AG04450 (cell line): ENCODE measurements around the gene MEF2C. TPM values are rescaled to one million over a fixed set of nuclear protein-coding genes. Genes with fewer than 3 reads are reported as not detected.

ENCODE experiments used
- CTCF ChIA-PET: fragments of 300-600, 350-600 bp; formaldehyde crosslinking; extraction: SDS; loops from one replicate; lab custom pipeline; 2022; ENCODE audit warnings: antibody characterized with exemption, inconsistent platforms; lab: Charles Lee
- POLR2A ChIA-PET: fragments of 350-600 bp; formaldehyde crosslinking; extraction: SDS; loops from one replicate; lab custom pipeline; 2021; ENCODE audit warnings: antibody characterized with exemption, inconsistent platforms; lab: Yijun Ruan, JAX
- DNase-seq: peaks from one replicate; pipeline ENCODE4 v3.0.0-alpha.2; 2011; ENCODE audit warnings: low read depth, low spot score
- H3K27ac ChIP-seq: one replicate; pipeline ENCODE4 v1.5.1; 2012; ENCODE audit warnings: low read depth, low read length, control low read depth
- H3K27me3 ChIP-seq: one replicate; pipeline ENCODE4 v1.6.0; 2012; ENCODE audit warnings: low read length; ENCODE audit not compliant: control insufficient read depth, insufficient read depth
- H3K4me3 ChIP-seq: 2 replicates; pipeline ENCODE4 v1.5.1; 2011; ENCODE audit warnings: mild to moderate bottlenecking, low read depth, low read length, control low read depth
- H3K9me3 ChIP-seq: 2 replicates; pipeline ENCODE4 v1.5.1; 2012; ENCODE audit warnings: low read length; ENCODE audit not compliant: control insufficient read depth, insufficient read depth
- CTCF ChIP-seq: IDR thresholded peaks from 2 replicates; pipeline ENCODE4 v1.5.1; 2011; ENCODE audit warnings: low read depth, low read length, control low read depth, inconsistent platforms
- polyA plus RNA-seq: library from polyadenylated mRNA; depleted of rRNA; stranded (reverse); fragments of >200 nt; gene quantifications from 2 replicates; pipeline ENCODE4 v1.2.3, GENCODE V29; 2011

The MEF2C gene
- polyA plus RNA-seq, 1 experiment = 3.9 TPM

GRCh38 chr5:88689668-88690408 is 193.1 kb downstream of the MEF2C start:
- DNase-seq = no peak
- Histone ChIP-seq H3K9me3 (no peaks in the 10 kb centered on the region; the same call in 1 of the 2 replicates), H3K27ac (no peak overlapping the region), H3K27me3 (peaks cover 100% of the 10 kb centered on the region), H3K4me3 (no peak overlapping the region)
- ChIA-PET CTCF (interaction anchor here (0.6 to 4.4 kb wide), 21 partner anchors 8 to 1576 kb away, joined by 3 to 141 read pairs (median 7); no protein-coding TSS in a partner anchor), POLR2A (no interaction called here)
- TF ChIP-seq CTCF = no peak

GRCh38 chr5:88688984-88689667 is 193.9 kb downstream of the MEF2C start:
- no peaks in the 10 kb centered on the region; the same call in 1 of the 2 replicates for H3K9me3 ChIP-seq
- CTCF ChIA-PET = interaction anchor here (1.2 to 4.4 kb wide), 6 partner anchors 12 to 1576 kb away, joined by 3 to 141 read pairs (median 4); no protein-coding TSS in a partner anchor
- POLR2A ChIA-PET = no interaction called here

GRCh38 chr5:88688156-88688983 is 194.6 kb downstream of the MEF2C start:
- H3K27ac ChIP-seq = no peak overlapping the region
- CTCF ChIA-PET = no interaction called here
- DNase-seq = no peak
- POLR2A ChIA-PET = no interaction called here
- H3K9me3 ChIP-seq = peaks cover 4% of the 10 kb centered on the region; the same call in 1 of the 2 replicates
- H3K4me3 ChIP-seq = no peak overlapping the region
- no peak for TF ChIP-seq CTCF
- H3K27me3 ChIP-seq = peaks cover 100% of the 10 kb centered on the region

More at GRCh38 chr5:88688984-88689667, 193.9 kb downstream of the MEF2C start:
- Histone ChIP-seq H3K27ac (no peak overlapping the region), H3K27me3 (peaks cover 100% of the 10 kb centered on the region), H3K4me3 (no peak overlapping the region)
- no peak for TF ChIP-seq CTCF
- no peak for DNase-seq

- H3K9me3 ChIP-seq = peaks cover 4% of the 10 kb centered on the region; the same call in 1 of the 2 replicates
- no peak overlapping the region for H3K4me3 ChIP-seq
- ChIA-PET CTCF (interaction anchor here (0.9 kb wide), 1 partner anchor 906 kb away, joined by 3 read pairs; no protein-coding TSS in a partner anchor), POLR2A (no interaction called here)
- H3K27ac ChIP-seq = no peak overlapping the region
- TF ChIP-seq CTCF = no peak
- H3K27me3 ChIP-seq = peaks cover 99% of the 10 kb centered on the region
- no peak for DNase-seq
Observed at GRCh38 chr5:88687373-88687911, 195.5 kb downstream of the MEF2C start.
